H4 (cell line): ENCODE data around the gene TRIM56. TPM values are rescaled to one million over a fixed set of nuclear protein-coding genes. Genes with fewer than 3 reads are reported as not detected.
"Not testable (repeated sequence)": the region's sequence is repeated elsewhere in the genome, so short reads cannot be mapped to it uniquely, and the experiment has no call there.

Experiments used
- DNase-seq: peaks from one replicate; pipeline ENCODE4 v3.0.0-alpha.2; 2015; ENCODE audit warnings: low spot score
- total RNA-seq: library from RNA; depleted of rRNA; stranded (reverse); fragments of >200 nt; shearing (Covaris generic); gene quantifications from 2 replicates; pipeline ENCODE4 v1.2.3, GENCODE V29; 2014

The TRIM56 gene
- total RNA-seq, 1 experiment from 2014 or later, result 3.4 TPM

DNA sequence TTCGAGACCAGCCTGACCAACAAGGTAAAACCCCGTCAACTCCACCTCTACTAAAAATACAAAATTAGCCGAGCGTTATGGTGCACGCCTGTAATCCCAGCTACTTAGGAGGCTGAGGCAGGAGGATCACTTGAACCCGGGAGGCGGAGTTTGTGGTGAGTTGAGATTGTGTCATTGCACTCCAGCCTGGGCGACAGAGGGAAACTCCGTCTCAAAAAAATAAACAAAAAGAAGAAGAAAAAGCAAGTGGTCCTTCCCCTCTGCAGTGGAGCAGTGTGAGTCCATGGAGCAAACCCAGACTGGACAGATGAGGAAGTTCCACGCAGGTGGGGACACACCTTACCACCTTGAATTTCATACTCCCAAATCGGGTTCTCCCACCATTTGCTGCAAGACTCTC is 28.6 kb downstream of the TRIM56 start:
- DNase-seq, result no peak

DNA sequence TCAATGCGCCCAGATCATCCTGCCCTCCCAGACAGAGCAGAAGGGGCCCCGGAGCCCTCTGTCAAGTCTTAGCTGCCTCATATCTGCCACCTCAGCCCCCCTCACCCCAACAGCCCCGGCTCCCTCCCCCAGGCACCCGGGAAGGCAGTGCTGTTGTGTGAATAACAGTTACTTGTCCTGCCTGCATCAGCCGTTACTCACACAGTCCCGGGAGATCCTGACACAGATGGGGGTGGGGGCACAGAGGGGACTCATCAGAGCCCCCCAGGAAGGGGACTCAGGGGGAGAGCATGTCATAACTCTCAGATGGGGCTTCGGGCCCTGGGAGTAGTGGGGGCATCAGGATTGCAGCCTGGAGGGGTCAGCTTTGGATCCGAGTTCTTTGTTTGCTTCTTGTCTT is 29.2 kb downstream of the TRIM56 start:
- DNase-seq, result no peak

DNA sequence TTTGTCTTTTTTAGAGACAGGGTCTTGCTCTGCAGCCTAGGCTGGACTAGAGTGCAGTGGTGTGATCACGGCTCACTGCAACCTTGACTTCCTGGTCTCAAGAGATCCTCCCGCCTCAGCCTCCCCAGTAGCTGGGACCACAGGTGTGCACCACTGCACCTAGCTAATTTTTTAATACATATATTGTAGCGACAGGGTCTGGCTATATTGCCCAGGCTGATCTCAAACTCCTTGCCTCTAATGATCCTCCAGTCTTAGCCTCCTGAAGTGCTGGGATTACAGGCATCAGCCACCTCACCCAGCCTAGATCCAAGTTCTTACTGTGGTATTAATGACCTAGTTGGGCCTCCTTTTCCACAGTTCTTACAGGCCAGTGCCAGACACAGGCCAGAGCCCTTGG is 29.9 kb downstream of the TRIM56 start:
- no peak for DNase-seq

DNA sequence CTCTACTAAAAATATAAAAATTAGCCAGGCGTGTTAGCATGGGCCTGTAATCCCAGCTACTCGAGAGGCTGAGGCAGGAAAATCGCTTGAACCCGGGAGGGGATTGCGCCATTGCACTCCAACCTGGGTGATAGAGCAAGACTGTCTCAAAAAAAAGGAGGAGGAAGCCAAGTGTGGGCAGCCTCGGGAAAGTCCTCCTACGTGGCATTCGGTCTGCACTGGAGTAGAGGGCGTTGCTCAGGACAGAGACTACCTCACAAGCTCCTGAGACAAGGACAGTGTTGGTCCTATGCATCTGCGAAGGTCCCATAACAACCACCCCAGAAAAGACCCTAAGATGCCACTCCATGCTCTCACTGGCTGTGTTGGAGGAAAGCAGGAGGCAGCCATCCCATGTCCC is 31.6 kb downstream of the TRIM56 start:
- DNase-seq, result no peak

DNA sequence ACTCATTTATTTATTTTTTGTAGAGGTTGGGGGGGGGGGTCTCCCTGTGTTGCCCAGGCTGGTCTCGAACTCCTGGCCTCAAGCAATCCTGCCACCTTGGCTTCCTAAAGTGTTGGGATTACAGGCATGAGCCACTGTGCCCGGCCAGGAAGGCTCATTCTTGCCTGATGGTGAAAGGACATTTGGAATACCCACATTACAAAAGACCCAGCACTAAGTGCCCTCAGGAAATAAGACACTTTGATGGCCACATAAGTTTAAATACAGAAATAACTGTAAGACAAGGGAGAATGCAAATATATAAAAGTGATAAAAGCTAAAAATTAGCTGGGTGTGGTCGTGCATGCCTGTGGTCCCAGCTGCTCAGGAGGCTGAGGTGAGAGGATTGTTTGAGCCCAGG is 33.6 kb downstream of the TRIM56 start:
- DNase-seq, result no peak

DNA sequence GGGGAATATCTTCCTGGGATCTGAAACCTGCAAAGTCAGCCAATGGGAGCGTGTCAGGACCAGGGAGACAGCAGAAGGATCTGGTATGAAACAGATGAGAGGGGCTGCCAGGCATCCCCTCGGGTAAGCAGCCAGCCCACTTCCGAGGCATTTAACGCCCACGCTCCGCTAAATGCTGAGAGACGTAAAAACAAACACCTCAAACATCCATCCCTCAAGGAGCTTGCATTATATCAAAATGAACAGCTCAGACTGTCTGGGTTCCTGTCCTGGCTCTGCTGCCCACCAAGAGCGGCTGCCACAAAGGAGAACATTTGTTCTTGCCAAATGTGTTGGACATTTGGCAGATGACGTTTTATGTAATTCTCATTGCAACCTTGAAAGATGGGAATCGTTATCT is 34.6 kb downstream of the TRIM56 start:
- no peak for DNase-seq

DNA sequence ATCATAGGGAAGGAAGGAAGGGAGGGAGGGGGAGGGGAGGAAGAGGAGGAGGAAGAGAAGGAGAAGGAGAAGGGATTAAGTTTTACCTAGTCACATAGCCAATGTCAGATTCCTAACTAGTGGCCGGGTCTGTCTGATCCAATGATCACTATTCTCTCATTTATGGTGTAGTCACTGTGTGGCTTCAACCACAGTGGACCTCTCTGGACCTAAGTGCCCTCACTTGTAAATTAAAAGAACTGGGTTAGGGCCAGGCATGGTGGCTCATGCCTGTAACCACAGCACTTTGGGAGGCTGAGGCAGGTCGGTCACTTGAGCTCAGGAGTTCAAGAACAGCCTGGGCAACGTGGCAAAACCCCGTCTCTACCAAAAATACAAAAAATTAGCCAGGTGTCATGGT is 35.0 kb downstream of the TRIM56 start:
- no peak for DNase-seq

DNA sequence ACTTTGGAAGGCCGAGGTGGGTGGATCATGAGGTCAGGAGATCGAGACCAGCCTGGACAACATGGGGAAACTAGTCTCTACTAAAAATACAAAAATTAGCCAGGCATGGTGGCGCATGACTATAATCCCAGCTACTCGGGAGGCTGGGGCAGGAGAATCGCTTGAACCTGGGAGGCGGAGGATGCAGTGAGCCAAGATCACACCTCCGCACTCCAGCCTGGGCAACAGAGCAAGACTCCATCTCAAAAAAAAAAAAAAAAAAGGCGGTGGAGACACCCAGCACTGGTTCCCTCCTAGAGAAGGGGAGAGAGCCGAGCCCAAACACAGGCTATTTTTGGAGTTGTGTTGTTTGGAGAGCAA is 36.3 kb downstream of the TRIM56 start:
- not testable (repeated sequence) for DNase-seq

DNA sequence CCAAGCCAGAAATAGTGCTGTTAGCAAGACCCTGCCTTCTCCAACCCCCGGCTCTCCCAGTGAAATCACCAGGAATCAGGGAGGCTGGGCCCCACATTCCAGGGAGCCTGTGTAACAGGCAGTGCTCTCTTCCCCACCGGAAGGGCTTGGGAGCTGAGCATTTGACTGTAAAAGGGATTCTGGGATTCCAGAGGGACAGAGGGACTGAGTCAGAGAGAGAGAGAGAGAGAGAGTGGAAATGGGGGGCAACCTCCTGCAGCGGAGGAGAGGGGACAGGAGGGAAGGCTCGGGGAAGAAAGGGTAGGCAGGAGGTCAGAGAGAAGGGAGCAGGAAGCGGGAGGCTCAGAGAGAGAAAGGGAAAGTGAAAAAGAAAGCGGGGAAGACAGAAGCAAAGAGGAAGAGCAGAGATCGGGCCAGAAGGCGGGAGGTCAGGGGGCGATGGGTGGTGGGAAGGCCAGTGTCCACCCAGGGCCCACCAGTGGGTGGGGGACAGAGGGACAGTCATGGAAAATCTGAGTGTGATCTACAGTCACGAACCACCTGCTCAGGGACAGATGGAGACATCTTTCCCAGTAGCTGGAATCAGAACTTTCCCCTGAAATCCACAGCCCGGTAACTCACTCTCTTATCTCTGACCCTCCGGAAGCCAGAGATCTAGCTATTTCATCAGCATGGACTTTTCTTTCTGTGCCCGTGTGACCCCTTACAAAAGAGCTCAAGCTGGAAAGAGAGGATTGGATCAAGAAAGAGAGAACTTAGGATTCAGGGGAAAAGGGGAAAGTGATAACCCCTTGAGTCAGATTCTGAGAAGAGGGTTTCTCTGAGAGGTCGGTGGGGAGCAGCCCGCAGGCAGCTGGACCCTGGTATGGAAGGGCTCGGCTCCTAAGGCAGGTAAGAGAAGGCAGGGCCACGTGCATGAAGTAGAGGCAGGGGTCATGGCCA is 37.0 kb downstream of the TRIM56 start:
- peak; percentile 91 for DNase-seq

DNA sequence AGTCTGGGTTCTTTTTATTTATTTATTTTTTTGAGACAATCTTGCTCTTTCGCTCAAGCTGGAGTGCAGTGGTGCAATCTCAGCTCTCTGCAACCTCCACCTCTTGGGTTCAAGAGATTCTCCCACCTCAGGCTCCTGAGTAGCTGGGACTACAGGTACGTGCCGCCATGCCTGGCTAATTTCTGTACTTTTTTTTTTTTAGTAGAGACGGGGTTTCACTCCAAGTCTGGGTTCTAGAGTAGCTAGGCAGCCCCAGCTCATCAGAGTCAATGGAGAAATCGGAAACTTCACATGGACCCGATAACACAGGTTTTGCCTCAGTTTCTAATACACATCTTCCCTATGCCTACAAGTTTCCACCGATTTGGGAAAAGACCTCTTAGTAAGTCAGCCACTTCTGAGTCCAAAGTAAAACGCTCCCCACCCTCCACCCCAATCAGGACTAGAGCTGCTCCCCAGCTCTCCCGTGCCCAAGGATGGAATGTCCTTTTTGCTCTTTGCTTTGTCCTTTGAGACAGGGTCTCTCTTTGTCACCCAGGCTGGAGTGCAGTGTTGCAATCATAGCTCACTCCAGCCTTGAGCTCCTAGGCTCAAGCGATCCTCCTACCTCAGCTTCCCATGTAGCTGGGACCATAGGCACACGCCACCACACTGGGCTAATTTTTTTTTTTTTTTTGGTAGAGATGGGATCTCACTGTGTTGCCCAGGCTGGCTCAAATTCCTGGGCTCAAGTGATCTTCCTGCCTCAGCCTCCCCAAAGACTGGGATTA is 37.8 kb downstream of the TRIM56 start:
- DNase-seq, result no peak

DNA sequence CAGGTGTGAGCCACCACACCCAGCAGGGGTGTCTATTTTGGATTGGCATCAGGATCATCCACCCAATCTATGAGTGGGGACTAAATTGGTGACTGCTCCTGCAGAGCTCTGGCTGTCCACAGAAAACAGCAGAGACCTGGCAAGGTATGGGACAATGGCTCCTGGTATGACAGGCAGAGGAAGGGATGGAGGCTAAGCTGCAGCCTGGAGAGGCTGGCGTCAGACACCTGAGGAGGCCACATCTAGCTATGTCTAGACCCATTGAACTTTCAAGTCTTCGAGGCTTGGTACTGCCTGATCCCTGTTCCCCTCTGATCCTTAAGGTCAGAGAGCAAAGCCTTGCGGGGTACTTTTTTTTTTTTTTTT is 38.4 kb downstream of the TRIM56 start:
- no peak for DNase-seq

DNA sequence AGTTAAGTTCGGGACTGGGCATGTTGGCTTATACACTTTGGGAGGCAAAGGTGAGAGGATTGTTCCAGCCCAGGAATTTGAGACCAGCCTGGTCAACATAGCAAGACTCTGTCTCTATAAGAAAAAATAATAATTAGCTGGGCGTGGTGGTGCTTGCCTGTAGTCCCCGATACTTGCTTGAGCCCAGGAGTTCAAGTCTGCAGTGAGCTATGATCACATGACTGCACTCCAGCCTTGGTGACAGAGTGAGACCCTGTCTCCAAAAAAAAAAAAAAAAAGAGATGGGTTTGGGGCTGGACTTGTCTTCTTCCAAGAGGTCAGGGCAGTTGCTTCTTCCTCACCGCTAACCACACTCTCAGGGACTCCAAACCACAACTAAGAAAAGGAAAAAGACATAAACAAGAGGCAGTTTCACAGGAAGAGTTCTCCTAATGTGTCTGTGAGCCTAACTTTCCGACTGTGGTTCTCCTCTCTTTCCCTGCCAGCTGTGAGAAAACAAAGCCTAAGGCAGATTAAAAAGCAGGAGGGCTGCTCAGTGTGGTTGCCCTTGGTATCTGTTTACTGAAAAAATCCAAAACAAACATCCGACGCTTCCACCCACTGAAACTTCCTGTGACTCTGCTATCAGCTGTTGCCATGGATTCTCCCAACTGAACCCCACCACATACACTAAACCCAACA is 39.2 kb downstream of the TRIM56 start:
- peak; percentile 97 for DNase-seq

DNA sequence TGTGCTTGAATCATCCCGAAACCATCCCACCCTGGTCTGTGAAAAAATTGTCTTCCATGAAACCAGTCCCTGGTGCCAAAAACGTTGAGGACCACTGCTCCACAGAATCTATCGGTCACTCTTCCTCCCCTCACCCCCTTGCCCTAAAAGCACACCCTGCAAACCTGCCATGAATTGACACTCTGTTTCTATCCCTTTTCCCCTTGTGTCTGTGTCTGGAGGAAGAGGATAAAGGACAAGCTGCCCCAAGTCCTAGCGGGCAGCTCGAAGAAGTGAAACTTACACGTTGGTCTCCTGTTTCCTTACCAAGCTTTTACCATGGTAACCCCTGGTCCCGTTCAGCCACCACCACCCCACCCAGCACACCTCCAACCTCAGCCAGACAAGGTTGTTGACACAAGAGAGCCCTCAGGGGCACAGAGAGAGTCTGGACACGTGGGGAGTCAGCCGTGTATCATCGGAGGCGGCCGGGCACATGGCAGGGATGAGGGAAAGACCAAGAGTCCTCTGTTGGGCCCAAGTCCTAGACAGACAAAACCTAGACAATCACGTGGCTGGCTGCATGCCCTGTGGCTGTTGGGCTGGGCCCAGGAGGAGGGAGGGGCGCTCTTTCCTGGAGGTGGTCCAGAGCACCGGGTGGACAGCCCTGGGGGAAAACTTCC is 40.8 kb downstream of the TRIM56 start:
- peak; percentile 84 for DNase-seq

DNA sequence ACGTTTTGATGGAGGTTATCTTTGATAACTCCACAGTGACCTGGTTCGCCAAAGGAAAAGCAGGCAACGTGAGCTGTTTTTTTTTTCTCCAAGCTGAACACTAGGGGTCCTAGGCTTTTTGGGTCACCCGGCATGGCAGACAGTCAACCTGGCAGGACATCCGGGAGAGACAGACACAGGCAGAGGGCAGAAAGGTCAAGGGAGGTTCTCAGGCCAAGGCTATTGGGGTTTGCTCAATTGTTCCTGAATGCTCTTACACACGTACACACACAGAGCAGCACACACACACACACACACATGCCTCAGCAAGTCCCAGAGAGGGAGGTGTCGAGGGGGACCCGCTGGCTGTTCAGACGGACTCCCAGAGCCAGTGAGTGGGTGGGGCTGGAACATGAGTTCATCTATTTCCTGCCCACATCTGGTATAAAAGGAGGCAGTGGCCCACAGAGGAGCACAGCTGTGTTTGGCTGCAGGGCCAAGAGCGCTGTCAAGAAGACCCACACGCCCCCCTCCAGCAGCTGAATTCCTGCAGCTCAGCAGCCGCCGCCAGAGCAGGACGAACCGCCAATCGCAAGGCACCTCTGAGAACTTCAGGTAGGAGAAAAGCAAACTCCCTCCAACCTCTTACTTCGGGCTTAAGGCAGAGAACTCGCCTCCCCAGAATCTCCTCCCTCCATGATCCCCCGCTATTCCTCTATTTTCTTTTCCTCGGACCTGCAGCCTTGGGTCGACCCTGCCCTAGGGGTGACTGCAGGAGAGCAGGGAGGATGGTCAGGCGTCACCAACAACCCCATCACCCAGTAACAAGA is 41.6 kb downstream of the TRIM56 start, which contains the start of gene SERPINE1:
Gene SERPINE1, plus strand, starts transcription at position 454 of the 809 bp plus-strand sequence. CDS start 1,290 bp downstream, outside the sequence.
- peak; percentile 98 for DNase-seq

DNA sequence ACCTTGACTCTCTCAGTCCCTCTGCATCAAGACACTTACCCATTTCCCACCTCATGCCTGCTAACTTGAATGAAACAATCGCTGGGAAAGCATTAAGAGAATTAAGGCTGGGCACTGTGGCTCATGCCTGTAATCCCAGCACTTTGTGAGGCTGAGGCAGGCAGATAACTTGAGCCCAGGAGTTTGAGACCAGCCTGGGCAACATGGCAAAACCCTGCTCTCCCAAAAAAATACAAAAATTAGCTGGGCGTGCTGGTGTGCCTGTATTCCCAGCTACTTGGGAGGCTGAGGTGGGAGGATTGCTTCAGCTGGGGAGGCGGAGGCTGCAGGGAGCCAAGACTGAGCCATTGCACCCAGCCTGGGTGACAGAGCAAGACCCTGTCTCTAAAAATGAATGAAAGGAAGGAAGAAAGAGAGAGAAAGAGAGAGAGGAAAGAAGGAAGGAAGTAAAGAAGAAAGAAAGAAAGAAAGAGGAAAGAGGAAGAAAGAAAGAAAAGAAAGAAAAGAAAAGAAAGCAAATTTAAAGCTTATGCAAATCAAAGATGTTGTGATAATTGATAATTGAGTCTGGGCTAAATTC is 42.3 kb downstream of the TRIM56 start:
- no peak for DNase-seq

DNA sequence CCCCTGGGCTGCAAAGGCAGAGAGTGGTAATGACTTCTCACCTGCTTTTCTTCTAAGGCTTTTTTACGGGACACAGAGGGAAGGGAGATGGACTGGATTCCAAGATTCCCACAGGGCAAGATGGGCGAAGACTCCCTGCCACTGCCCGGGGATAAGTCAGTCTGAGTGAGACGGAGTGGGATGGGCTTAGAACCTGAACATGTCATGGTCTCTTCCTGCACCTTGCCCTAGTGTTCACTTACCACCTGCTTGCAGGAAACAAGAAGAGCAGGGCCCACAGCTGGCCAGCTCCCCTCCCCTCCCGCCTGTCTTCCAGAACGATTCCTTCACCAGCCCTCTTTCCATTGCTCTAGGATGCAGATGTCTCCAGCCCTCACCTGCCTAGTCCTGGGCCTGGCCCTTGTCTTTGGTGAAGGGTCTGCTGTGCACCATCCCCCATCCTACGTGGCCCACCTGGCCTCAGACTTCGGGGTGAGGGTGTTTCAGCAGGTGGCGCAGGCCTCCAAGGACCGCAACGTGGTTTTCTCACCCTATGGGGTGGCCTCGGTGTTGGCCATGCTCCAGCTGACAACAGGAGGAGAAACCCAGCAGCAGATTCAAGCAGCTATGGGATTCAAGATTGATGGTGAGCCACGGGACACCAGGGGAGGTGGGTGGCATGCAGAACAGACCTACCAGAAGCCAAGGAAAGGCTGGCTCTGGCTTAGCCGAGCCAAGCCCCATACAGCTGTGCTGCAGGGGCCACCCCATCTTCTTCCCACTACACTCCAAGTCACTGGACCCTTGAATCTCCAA is 43.0 kb downstream of the TRIM56 start:
- DNase-seq, result no peak

DNA sequence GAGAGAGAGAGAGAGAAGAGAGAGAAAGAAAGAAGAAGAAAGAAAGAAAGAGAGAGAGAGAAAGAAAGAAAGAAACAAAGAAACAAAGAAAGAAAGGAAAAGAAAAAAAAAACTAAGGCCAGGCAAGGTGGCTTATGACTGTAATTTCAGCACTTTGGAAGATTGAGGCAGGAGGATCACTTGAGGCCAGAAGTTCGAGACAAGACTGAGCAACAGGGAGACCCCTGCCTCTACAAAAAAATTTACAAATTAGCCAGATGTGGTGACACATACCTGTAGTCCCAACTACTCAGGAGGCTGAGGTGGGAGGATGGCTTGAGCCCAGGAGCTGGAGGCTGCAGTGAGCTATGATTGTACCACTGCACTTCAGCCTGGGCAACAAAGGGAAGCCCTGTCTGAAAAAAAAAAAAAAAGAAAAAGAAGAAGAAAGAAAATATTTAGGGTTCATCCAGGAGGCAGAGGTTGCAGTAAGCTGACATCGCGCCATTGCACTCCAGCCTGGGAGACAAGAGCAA is 44.4 kb downstream of the TRIM56 start:
- DNase-seq, result no peak

DNA sequence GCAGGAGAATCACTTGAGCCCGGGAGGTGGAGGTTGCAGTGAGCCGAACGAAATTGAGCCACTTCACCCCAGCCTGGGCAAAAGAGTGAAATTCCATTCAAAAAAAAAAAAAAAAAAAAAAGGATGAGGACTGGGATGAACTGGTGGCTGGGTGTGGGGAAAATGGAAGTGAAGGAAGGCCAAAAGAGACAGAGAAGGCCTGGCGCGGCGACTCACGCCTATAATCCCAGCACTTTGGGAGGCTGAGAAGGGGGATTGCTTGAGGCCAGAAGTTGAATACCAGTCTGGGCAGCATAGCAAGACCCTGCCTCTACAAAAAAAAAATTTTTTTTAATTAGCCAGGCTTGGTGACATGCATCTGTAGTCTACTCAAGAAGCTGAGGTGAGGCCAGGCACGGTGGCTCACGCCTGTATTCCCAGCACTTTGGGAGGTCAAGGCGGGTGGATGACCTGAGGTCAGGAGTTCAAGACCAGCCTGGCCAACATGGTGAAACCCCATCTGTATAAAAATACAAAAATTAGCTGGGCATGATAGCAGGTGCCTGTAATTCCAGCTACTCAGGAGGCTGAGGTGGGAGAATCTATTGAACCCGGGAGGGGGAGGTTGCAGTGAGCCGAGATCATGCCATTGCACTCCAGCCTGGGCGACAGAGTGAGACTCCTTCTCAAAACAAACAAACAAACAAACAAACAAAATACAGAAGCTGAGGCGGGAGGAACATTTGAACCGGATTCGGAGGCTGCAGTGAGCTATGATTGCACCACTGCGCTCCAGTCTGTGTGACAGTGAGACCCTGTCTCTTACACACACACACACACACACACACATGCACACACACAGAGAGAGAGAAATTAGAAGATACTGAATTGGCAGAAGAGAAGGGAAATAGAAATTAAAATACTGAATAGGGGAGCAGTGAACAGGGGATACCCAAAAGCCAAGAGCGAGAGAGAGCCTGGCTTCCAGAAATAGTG is 47.6 kb downstream of the TRIM56 start:
- not testable (repeated sequence) for DNase-seq
